Body of pancreas (tissue), 4 donors: Measurements from ENCODE around the gene UBA3. TPM values are rescaled to one million over a fixed set of nuclear protein-coding genes. Genes with fewer than 3 reads are reported as not detected.

Experiments
- ATAC-seq: fragments of 150-250 bp; one replicate; pipeline ENCODE4 v1.9.1; 2016
- DNase-seq, 4 donors: peaks; one replicate each; pipeline ENCODE4 v3.0.0-alpha.2; 2019
- H3K27ac ChIP-seq, 4 donors: fragments of 200-600 bp; sonication (generic); 1 replicate in 3 of 4; 2 replicates in 1 of 4; pipeline versions ENCODE4 v1.5.1 to v1.6.1; 2016 to 2019; ENCODE audit warnings: mild to moderate bottlenecking in 1 of 4, mixed read lengths in 1 of 4, moderate library complexity in 1 of 4
- H3K27me3 ChIP-seq, 2 donors: fragments of 200-600 bp; sonication (generic); one replicate each; pipeline ENCODE4 v1.6.0; 2016; ENCODE audit warnings: mild to moderate bottlenecking in 1 of 2
- H3K36me3 ChIP-seq, 2 donors: fragments of 200-600 bp; sonication (generic); replicated peaks in 1 of 2; 2 replicates each; pipeline ENCODE4 v1.5.1; 2016; ENCODE audit warnings: low read depth in 2 of 2; ENCODE audit not compliant: insufficient read depth in 1 of 2
- H3K4me1 ChIP-seq: fragments of 200-600 bp; sonication (generic); one replicate; pipeline ENCODE4 v1.6.0; 2016
- H3K4me3 ChIP-seq, 2 donors: fragments of 200-600 bp; sonication (generic); 1 replicate in 1 of 2; 2 replicates in 1 of 2; pipeline ENCODE4 v1.5.1; 2016 to 2019
- H3K9me3 ChIP-seq, 3 donors: fragments of 200-600 bp; sonication (generic); 1 replicate in 2 of 3; 2 replicates in 1 of 3; pipeline ENCODE4 v1.5.1; 2016
- CTCF ChIP-seq, 7 experiments: fragments of 450-650 bp in 4 of 7; fragments of 200-600 bp in 3 of 7; sonication (generic) in 3 of 7; IDR thresholded peaks; one replicate each; pipeline ENCODE4 v1.5.1; 2016 to 2019; ENCODE audit warnings: antibody characterized with exemption in 7 of 7
- POLR2A ChIP-seq, 3 donors: fragments of 450-650 bp; IDR thresholded peaks; one replicate each; pipeline ENCODE4 v1.6.1; 2016; ENCODE audit warnings: antibody characterized with exemption in 3 of 3, mild to moderate bottlenecking in 2 of 3
- WGBS, 2 donors: methylation state at CpG; one replicate each; pipeline ENCODE4 v1.1.5; 2017; 5-methylcytosine and 5-hydroxymethylcytosine counted together
- intact Hi-C: fragments of 100-400 bp; cut with DNase I; formaldehyde crosslinking; loops from one replicate; pipeline ENCODE4 v1.15.1; 2023
- microRNA counts, 2 donors: library from miRNA; unstranded; fragments of <30 nt; microRNA quantifications; one replicate each; lab custom pipeline; 2017
- microRNA-seq, 2 donors: library from miRNA; unstranded; fragments of <30 nt; microRNA quantifications; one replicate each; pipeline ENCODE4, GENCODE V29; 2016; ENCODE audit warnings: borderline number of aligned reads in 2 of 2, borderline replicate concordance in 2 of 2
- small RNA-seq: library from RNA; depleted of rRNA; stranded (forward); fragments of <200 nt; gene quantifications from one replicate; pipeline ENCODE3, GENCODE V24; 2016
- total RNA-seq, 2 donors: library from RNA; depleted of rRNA; stranded (reverse); fragments of >200 nt; gene quantifications; one replicate each; pipeline ENCODE4 v1.1.0, GENCODE V29; 2016

The UBA3 gene
- total RNA-seq, 2 donors from 2014 or later, result 23.3 to 47.5 TPM

- Histone ChIP-seq H3K27me3 (no peaks in the 10 kb centered on the region), H3K4me3 (no peak overlapping the region), H3K27ac (no peak overlapping the region), H3K36me3 (peaks cover 0 to 10% of the 10 kb centered on the region in 2 donors), H3K9me3 (no peaks in the 10 kb centered on the region), H3K4me1 (peaks cover 20% of the 10 kb centered on the region)
- TF ChIP-seq POLR2A (IDR thresholded peaks at IDR 0.05) (no peak), CTCF (IDR thresholded peaks at IDR 0.05) (no peak)
- no peak for DNase-seq
- intact Hi-C loops, result no loop called here
- ATAC-seq, result no peak
- 86 to 90% methylated on average over 3 of the region's 3 CpGs for WGBS, 2 donors
These were observed 70.4 kb downstream of the UBA3 start for GRCh38 chr3:69009559-69010410.

GRCh38 chr3:69008980-69009379, 71.2 kb downstream of the UBA3 start:
- ATAC-seq, result no peak
- WGBS, 2 donors, result 87% methylated on average over 2 of the region's 2 CpGs
- peaks cover 12% of the 10 kb centered on the region for H3K4me1 ChIP-seq
- DNase-seq, result no peak
- H3K27me3 ChIP-seq, result no peaks in the 10 kb centered on the region
- H3K36me3 ChIP-seq, result peaks cover 0 to 12% of the 10 kb centered on the region in 2 donors
- TF ChIP-seq POLR2A (IDR thresholded peaks at IDR 0.05), result no peak
- TF ChIP-seq CTCF (IDR thresholded peaks at IDR 0.05), result no peak
- intact Hi-C loops, result no loop called here
- H3K27ac ChIP-seq, result no peak overlapping the region
- no peak overlapping the region for H3K4me3 ChIP-seq
- no peaks in the 10 kb centered on the region for H3K9me3 ChIP-seq

- Histone ChIP-seq H3K36me3 (peaks cover 0 to 21% of the 10 kb centered on the region in 2 donors), H3K4me3 (no peak overlapping the region), H3K9me3 (no peaks in the 10 kb centered on the region), H3K27ac (no peak overlapping the region), H3K4me1 (no peaks in the 10 kb centered on the region), H3K27me3 (no peaks in the 10 kb centered on the region)
- DNase-seq (no peak), ATAC-seq (no peak)
- TF ChIP-seq CTCF (IDR thresholded peaks at IDR 0.05) (no peak), POLR2A (IDR thresholded peaks at IDR 0.05) (no peak)
- WGBS, 2 donors, result 93 to 96% methylated on average over 5 of the region's 5 CpGs
- intact Hi-C loops, result no loop called here
These were observed 74.2 kb downstream of the UBA3 start for GRCh38 chr3:69005791-69006482.

GRCh38 chr3:69005071-69005790, 74.9 kb downstream of the UBA3 start:
- no peaks in the 10 kb centered on the region for H3K27me3 ChIP-seq
- no peaks in the 10 kb centered on the region for H3K9me3 ChIP-seq
- H3K36me3 ChIP-seq, result peaks cover 0 to 21% of the 10 kb centered on the region in 2 donors
- no peaks in the 10 kb centered on the region for H3K4me1 ChIP-seq
- no peak overlapping the region for H3K4me3 ChIP-seq
- 81 to 90% methylated on average over 6 of the region's 6 CpGs for WGBS, 2 donors
- intact Hi-C loops, result no loop called here
- DNase-seq (no peak), ATAC-seq (no peak)
- no peak overlapping the region for H3K27ac ChIP-seq
- no peak for TF ChIP-seq POLR2A (IDR thresholded peaks at IDR 0.05)
- no peak for TF ChIP-seq CTCF (IDR thresholded peaks at IDR 0.05)

MicroRNA genes within 50 kb of the gene (microRNA counts, 767-probe panel; counts per million panel counts)
- microRNA hsa-miR-3136-5p (lab: Ali Mortazavi, UCI), result 0 to 736 counts per million in 2 donors

Small RNA genes within 50 kb of the gene (microRNA-seq; reads per million reads assigned to microRNA genes)
- 0.45 to 0.47 reads per million in 2 donors for gene MIR3136

Small RNA genes within 50 kb of the gene (small RNA-seq; reads per million reads assigned to genes)
- not detected for gene MIR3136

Other genes starting within 250 kb of the UBA3 start
- gene TAFA4, start 147.8 kb downstream of the UBA3 start, total RNA-seq, result under 1 TPM in 1 of 2 donors, not detected in 1; 0.99 TPM
- 10 to 100 TPM in 1 of 2 donors, 1 to 10 TPM in 1; 9.9 to 15.6 TPM for gene EOGT, start 66.7 kb downstream of the UBA3 start, total RNA-seq
- 10 to 100 TPM; 16.8 to 17.1 TPM for gene TMF1, start 28.0 kb downstream of the UBA3 start, total RNA-seq
- gene ARL6IP5, start 4.6 kb upstream of the UBA3 start, total RNA-seq, result 10 to 100 TPM; 34.6 to 73.9 TPM
- gene LMOD3, start 42.2 kb upstream of the UBA3 start, total RNA-seq, result under 1 TPM in 1 of 2 donors, not detected in 1; 0.33 TPM